Esophagus muscularis mucosa (tissue), 4 donors: ENCODE measurements around the gene CXXC5. TPM values are rescaled to one million over a fixed set of nuclear protein-coding genes. Genes with fewer than 3 reads are reported as not detected.

ENCODE experiments used
- DNase-seq: peaks from one replicate; pipeline ENCODE4 v3.0.0-alpha.2; 2017; ENCODE audit errors: extremely low spot score
- H3K27ac ChIP-seq, 4 donors: fragments of 200-600 bp; sonication (generic); replicated peaks in 1 of 4; 1 replicate in 3 of 4; 2 replicates in 1 of 4; pipeline ENCODE4 v1.5.1; 2016 to 2019; ENCODE audit warnings: mild to moderate bottlenecking in 1 of 4
- H3K27me3 ChIP-seq, 4 donors: fragments of 200-600 bp; sonication (generic); one replicate each; pipeline versions ENCODE4 v1.5.1 to v1.6.0; 2016 to 2019
- H3K36me3 ChIP-seq, 4 donors: fragments of 200-600 bp; sonication (generic); one replicate each; pipeline ENCODE4 v1.5.1; 2016 to 2019
- H3K4me1 ChIP-seq, 4 donors: fragments of 200-600 bp; sonication (generic); one replicate each; pipeline ENCODE4 v1.5.1; 2016 to 2019
- H3K4me3 ChIP-seq, 4 donors: fragments of 200-600 bp; sonication (generic); 1 replicate in 2 of 4; 2 replicates in 2 of 4; pipeline ENCODE4 v1.5.1; 2016 to 2019; ENCODE audit warnings: mild to moderate bottlenecking in 4 of 4, moderate library complexity in 1 of 4
- H3K9me3 ChIP-seq, 4 donors: fragments of 200-600 bp; sonication (generic); 1 replicate in 3 of 4; 2 replicates in 1 of 4; pipeline ENCODE4 v1.5.1; 2016 to 2019
- CTCF ChIP-seq, 3 experiments: fragments of 200-600 bp in 2 of 3; fragments of 450-650 bp in 1 of 3; sonication (generic) in 2 of 3; IDR thresholded peaks; one replicate each; pipeline ENCODE4 v1.5.1; 2017 to 2019; ENCODE audit warnings: antibody characterized with exemption in 3 of 3, mild to moderate bottlenecking in 2 of 3, moderate library complexity in 1 of 3
- EP300 ChIP-seq: sonication (generic); formaldehyde crosslinking; IDR thresholded peaks from one replicate; pipeline ENCODE4 v1.6.1; 2017; ENCODE audit warnings: antibody characterized with exemption
- POLR2A ChIP-seq: fragments of 450-650 bp; IDR thresholded peaks from one replicate; pipeline ENCODE4 v1.6.1; 2017; ENCODE audit warnings: antibody characterized with exemption, moderate library complexity, mild to moderate bottlenecking, low read depth
- POLR2AphosphoS5 ChIP-seq, 2 donors: sonication (generic); formaldehyde crosslinking; IDR thresholded peaks; one replicate each; pipeline ENCODE4 v1.6.1; 2017; ENCODE audit warnings: antibody characterized with exemption in 2 of 2
- WGBS: methylation state at CpG from one replicate; pipeline ENCODE4 v1.1.5; 2018; 5-methylcytosine and 5-hydroxymethylcytosine counted together
- intact Hi-C: fragments of 100-400 bp; cut with DNase I; formaldehyde crosslinking; loops from one replicate; pipeline ENCODE4 v1.15.1; 2023
- total RNA-seq, 4 donors: library from RNA; depleted of rRNA; stranded (reverse); fragments of >200 nt; gene quantifications; one replicate each; pipeline versions ENCODE4 v1.1.0 to v1.2.1, GENCODE V29; 2016

The CXXC5 gene
- total RNA-seq, 4 donors from 2014 or later = 22.0 to 32.4 (median 27.8) TPM

DNA sequence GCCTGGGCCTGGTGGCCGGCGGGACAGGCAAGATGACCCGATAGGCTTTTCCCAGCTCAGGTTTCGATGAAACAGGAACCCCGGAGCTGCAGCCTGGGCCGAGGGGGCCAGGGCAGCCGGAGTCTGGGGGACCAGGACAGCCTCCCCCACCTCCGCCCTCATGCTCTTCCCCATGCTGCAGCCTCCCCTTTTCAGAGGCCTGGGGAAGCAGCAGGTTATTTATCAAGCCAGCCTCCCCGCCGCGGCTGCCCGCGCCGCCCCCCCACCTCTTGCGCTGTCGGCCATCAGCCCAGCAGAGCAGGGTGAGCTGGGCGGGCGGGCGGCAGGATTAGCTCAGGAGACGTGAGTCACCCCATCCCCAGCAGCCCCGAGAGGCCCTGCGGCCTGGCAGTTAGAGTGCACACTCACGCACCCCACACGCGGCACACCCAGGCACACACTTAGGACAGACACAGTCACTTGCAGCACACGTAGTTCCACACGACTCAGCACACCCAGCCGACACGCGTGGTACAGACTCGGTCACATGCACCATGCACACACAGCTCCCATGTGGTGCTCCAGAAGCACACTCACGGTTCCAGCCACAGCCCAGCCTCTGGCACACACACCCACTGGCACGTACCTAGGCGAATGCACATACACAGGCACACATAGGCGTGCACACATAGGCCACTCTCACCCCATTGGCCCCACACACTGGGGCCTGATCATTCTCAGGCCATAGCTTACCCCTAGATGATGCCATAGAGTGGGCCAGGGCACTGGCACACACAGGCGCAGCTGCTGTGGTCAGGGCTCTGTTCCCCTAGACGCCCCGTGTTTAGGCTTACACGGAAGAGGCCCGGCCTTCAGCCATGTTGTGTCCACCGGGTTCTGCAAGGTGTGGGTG lies 13.0 kb downstream of the CXXC5 start:
- 17% methylated on average over 32 of the region's 41 CpGs for WGBS
- peak; percentile 98 for DNase-seq
- TF ChIP-seq CTCF (IDR thresholded peaks at IDR 0.05) (no peak), POLR2AphosphoS5 (IDR thresholded peaks at IDR 0.05) (peak; percentile 64 to 69), POLR2A (no peak), EP300 (no peak)
- no peaks in the 10 kb centered on the region for H3K9me3 ChIP-seq
- H3K4me3 ChIP-seq = peak overlapping the region; percentile 35 to 55 (median 43)
- H3K36me3 ChIP-seq = no peaks in the 10 kb centered on the region
- peak overlapping the region; percentile 89 to 95 (median 91) for H3K27ac ChIP-seq
- intact Hi-C loops = no loop called here
- peaks cover 0 to 5% (median 0%) of the 10 kb centered on the region in 4 donors for H3K27me3 ChIP-seq
- peaks cover 88 to 98% (median 94%) of the 10 kb centered on the region in 4 donors for H3K4me1 ChIP-seq

DNA sequence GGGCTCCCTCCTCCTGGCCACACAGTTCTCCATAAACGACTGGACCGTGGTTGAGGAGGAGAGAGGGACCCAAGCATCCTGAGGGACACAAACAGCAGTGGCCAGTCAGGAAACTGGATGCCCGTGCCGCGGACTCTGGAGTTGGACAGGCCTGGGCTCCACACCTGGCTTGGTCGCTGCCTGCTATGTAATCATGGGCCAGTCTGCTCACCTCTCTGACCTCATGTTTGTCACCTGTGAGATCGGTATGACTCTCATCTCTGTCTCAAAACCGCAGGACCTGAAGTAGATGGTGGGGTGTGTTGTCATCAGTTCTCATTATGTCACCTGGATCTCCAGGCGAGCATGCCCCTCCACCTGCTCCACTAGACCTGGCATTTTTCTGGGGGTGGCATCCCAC lies 14.5 kb downstream of the CXXC5 start:
- 94% methylated on average over 7 of the region's 9 CpGs for WGBS
- TF ChIP-seq POLR2AphosphoS5 (IDR thresholded peaks at IDR 0.05) = no peak
- no peak for TF ChIP-seq CTCF (IDR thresholded peaks at IDR 0.05)
- Histone ChIP-seq H3K4me3 (no peak overlapping the region), H3K4me1 (peaks cover 88 to 98% (median 94%) of the 10 kb centered on the region in 4 donors), H3K9me3 (no peaks in the 10 kb centered on the region), H3K27me3 (peaks cover 0 to 5% (median 0%) of the 10 kb centered on the region in 4 donors), H3K27ac (peak overlapping the region; percentile 89 to 95 (median 91)), H3K36me3 (no peaks in the 10 kb centered on the region)
- intact Hi-C loops = no loop called here
- DNase-seq = no peak

DNA sequence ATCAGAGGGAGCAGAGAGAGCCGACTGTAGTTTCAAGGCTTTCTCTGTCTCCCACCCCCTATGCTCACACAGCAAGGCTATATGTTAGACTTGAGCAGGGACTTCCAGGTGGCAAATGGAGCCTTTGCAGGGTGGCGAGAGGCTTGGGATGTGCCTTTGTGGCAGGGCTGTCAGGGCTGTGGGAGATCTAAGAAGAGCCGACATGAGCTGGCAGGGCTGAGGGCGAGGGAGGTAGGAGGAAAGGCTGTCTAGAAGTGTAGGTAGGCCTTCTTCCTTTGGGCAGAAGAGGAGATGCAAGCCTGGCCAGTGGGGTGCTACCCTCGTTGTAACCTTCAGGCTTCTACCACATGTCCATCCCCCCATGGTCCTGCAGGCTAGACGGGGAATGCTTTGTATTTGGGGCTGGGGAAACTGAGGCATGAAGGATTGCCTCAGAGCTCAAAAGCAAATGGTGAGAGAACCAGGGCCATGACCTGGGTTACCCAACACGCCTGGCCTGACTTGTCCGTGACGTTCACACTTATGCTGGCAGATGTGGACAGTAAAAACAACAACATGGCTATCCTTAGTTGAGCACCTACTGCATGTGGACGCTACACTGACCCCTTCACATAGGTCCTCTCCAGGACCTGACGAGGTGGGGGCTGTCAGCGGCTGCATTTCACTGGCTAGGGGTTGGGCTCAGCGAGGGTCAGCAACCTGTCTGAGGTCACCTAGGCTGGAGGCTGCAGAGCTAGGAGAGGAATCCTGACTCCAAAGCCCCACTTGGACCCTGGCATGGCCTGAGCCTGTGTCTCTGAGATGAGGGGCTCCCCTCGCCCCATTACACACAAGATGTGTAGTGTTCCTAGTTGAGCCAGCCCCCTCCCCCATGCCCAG lies 15.3 kb downstream of the CXXC5 start:
- H3K4me1 ChIP-seq = peaks cover 84 to 98% (median 93%) of the 10 kb centered on the region in 4 donors
- TF ChIP-seq POLR2AphosphoS5 (IDR thresholded peaks at IDR 0.05) (no peak), CTCF (IDR thresholded peaks at IDR 0.05) (no peak), POLR2A (no peak), EP300 (no peak)
- 88% methylated on average over 10 of the region's 14 CpGs for WGBS
- H3K27me3 ChIP-seq = peaks cover 0 to 5% (median 0%) of the 10 kb centered on the region in 4 donors
- H3K9me3 ChIP-seq = no peaks in the 10 kb centered on the region
- no peaks in the 10 kb centered on the region for H3K36me3 ChIP-seq
- H3K4me3 ChIP-seq = no peak overlapping the region
- no peak for DNase-seq
- intact Hi-C loops = no loop called here
- H3K27ac ChIP-seq = peak overlapping the region; percentile 91 to 95 (median 94)

DNA sequence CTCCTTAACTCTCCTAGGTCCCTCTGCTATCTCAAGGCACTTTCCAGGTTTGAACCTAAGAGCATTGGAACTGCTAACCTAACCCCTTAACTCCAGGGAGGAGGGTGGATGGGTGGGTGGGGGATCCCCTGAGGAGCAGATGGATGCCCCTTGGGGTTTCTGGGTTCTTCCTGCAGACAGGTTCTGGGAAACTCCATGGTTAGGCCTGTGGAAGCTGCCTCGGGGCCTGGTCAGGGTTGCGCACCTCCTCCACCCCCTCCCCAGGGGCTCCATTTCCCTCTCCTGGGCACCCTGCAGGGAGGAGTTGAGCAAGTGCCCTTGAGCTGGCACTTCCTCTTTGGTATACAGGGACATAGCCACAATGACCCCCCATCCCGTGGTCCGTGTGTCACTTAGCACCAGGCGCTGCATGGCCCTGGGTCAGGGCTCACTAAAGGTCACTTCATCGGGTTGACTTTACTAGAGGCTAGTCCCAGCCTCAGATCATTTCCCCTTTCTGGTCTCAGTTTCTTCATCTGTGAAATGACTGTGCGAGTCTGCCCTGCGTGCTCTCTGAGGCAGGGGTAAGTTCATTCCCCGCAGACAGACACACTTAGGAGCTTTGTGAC lies 16.0 kb downstream of the CXXC5 start:
- Histone ChIP-seq H3K4me3 (no peak overlapping the region), H3K4me1 (peaks cover 84 to 98% (median 93%) of the 10 kb centered on the region in 4 donors), H3K36me3 (no peaks in the 10 kb centered on the region), H3K27ac (peak overlapping the region; percentile 91 to 95 (median 94)), H3K27me3 (peaks cover 0 to 5% (median 0%) of the 10 kb centered on the region in 4 donors), H3K9me3 (no peaks in the 10 kb centered on the region)
- WGBS = 63% methylated on average over 6 of the region's 9 CpGs
- no peak for DNase-seq
- no peak for TF ChIP-seq EP300
- no peak for TF ChIP-seq POLR2AphosphoS5 (IDR thresholded peaks at IDR 0.05)
- TF ChIP-seq POLR2A = no peak
- TF ChIP-seq CTCF (IDR thresholded peaks at IDR 0.05) = no peak
- intact Hi-C loops = no loop called here
